GM18909 (cell line): ENCODE measurements around the gene TMPRSS5.
"Not testable (repeated sequence)": the region's sequence is repeated elsewhere in the genome, so short reads cannot be mapped to it uniquely, and the experiment has no call there.

Source experiments
- ATAC-seq: cut with Tn5 transposase; IDR thresholded peaks from one replicate; pipeline ENCODE4 v1.9.1; 2021; ENCODE audit warnings: mild to moderate bottlenecking; ENCODE audit not compliant: unreplicated experiment, poor library complexity

Gene TMPRSS5

DNA sequence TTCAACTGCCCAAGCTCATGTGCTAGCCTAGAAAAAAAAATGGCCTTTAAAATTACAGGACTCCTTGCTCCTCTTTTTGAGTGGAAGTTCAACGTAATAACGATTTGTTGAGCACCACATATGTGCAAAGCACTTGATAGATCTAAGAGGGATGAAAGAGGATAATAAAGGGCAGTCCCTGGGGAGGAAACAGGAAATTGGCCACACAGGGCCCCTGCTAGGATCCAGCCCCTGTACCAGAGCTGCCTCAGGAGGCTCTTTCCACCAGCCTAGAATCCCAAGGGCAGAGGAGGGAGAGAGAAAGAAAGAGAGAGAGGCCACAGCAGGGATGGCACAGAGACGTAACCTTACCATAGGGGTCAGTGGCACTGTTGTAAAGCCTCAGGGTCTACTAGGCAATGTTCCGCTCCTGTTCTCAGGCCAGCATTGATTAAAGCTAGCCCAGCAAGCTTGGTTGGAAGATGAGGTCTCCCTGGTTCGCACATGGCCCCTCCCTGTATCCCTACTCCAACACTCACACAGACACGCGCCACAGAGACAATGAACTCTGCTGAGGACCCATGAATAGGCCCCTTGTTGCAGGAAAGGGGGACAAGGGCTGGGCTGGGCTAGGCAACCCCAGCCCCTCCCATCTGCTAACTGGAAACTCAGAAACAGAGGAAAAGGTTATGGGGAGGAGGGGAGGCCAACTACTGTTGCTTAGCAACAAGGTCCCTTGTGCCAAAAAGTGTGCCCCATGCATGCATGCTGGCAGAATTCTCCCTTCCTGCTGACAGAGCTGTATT, at the start of gene TMPRSS5:
Gene TMPRSS5, minus strand, starts transcription at position 438 of the 785 bp plus-strand sequence. Its CDS starts 84 bp downstream, at position 354.
- ATAC-seq = no peak

DNA sequence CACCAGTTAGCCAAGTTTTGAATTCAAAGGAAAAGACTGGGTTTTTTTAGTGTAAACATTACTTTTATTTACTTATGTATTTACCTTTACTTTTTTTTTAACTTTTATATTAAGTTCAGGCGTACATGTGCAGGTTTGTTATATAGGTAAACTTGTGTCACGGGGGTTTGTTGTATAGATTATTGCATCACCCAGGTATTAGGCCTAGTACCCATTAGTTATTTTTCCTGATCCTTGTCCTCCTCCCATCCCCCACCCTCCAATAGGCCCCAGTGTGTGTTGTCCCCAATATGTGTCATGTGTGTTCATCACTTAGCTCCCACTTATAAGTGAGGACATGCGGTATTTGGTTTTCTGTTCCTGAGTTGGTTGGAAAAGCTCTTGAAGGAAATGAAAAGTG, 46.8 kb upstream of the TMPRSS5 start:
- no peak for ATAC-seq

DNA sequence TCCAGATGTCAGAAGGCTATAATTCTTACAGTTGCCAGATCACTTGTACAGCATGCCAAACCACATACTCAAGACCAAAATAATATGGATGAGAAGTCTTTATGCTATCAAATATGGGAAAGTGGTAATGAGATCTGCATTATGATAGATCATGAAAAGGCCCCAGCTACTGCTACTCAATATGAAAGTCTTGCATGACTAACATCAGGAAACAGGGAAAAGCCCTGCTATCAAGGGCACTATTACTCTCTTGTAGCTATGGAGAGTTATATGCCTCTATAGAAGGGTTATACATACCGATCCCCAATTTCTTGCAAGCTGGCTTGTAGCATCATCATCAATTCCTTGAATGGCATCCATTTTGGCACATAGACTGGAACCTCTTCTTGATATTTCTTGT, 30.2 kb upstream of the TMPRSS5 start:
- no peak for ATAC-seq

DNA sequence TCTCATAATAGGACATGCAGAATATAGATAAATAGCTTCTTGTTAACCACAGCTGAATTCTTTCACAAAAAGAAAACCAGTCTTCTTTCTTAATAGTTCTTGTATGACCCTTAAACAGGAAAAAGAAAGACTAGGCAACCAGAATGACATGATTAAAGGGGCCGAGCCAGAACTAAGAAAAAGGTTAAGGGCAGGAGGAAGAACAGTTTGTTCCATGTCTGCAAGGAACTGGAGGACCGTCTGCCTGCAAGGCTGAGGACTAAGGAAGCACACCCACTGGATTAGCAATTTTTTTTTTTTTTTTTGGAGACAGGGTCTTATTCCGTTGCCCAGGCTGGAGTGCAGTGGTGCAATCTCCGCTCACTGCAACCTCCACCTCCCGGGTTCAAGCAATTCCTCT, 26.0 kb upstream of the TMPRSS5 start:
- no peak for ATAC-seq

DNA sequence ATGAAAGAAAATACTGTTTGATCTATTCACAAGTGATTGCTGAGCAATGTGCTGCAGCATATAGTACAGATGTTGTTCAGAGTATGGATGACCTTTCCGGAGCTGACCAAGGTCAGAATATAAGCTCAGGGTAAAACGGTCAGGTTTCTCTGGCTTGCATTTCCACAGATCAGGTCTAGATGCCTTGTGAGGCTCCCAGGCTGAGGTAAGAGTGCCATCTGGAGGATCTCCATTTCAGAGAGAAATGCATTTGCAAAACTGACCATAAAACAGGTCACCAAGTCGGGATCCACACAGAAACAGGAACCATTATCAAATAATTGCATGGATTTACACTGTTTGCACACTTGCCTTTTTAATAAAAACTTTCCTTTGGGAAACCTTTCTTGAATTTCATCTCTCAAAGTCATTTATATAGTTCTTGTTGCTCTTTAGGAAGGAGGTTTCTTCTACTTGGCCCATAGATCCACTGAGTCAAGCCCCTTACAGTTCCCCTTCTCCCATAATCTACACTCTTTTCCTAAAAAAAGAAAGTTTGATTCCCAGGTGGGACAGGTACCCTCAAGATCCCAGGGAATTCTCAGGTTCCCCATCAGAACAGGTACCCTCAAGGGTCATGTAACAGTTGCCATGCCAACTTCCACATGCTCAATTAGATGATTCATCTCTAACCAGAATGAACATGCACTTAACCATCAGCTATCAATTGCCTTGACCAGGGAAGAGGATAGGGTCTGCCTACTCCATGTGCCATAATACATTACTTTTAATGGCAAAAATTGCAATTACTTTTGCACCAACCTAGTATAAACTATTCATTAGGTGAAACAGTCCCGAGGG, 25.0 kb upstream of the TMPRSS5 start:
- no peak for ATAC-seq

DNA sequence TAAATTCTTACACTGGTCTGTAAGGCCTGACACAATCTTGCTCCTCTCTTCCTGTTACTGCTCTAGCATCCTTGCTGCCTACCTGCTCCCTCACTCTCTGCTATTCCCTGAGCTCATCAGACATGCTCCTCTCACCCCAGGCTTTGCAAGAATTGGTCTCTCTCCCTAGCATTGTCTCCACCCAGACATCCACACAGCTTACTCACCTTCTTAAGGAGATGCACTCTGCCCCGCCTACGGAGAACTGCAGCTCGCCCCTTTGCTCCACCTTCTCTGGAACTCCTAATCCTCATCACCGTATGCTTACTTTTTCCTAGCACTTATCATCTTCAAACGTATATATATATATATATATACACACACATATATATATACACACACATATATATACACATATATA, 23.3 kb upstream of the TMPRSS5 start:
- ATAC-seq = no peak

DNA sequence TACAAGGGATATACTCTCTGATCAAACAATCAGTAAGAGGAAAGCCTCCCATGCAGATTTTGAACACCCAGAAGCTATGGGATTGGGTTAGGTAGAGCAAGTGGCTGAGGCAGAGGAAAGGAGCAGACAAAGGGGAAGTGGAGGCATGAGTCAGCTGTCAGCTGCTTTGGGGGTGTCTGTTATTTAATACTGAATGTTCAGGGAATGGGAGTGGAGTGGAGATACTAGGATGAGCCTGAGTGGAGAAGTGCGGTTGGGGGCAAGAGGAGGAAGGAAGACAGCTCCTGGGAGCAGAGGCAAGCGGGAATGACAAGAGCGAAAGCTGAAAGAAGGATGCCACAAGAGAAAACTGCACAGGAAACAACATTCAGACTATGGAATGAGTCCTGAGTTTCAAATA, 22.7 kb upstream of the TMPRSS5 start:
- no peak for ATAC-seq

DNA sequence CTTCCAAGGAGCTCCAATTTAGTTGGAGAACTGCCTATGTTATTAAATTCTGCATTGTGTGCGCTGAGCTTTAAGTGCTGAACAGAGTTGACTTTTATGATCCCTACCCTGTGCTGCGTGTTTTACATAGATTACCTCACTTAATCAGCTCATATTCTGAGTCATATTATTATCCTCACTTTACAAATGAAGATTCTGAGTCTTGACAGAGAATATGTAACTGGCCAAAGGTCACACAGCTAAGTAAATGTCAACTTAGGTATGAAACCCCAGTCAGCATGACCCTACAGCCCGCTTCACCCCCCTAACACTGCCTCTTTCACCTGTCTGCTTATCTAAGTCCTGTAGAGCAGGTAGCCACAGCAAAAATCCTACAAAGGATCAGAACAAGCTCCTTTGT, 19.8 kb upstream of the TMPRSS5 start:
- no peak for ATAC-seq

DNA sequence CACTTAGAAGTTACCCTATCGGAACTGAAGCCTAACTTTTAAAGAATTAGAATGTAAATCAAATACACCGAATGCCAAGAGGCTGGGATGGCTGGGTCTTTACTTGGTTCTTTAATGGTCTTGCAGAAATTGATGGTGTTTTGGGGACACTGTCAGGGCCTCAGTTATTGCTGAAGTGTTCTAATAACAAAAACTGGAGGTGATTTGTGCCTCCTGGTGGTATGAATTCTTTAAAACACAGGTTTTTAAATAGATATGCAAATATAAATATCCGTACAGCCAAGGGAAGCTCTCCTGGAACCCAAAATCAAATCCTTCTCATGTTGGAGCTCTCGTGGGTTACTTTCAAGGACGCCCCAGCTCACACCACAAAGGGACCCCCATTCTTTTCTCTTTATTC, 19.3 kb upstream of the TMPRSS5 start:
- ATAC-seq = no peak

DNA sequence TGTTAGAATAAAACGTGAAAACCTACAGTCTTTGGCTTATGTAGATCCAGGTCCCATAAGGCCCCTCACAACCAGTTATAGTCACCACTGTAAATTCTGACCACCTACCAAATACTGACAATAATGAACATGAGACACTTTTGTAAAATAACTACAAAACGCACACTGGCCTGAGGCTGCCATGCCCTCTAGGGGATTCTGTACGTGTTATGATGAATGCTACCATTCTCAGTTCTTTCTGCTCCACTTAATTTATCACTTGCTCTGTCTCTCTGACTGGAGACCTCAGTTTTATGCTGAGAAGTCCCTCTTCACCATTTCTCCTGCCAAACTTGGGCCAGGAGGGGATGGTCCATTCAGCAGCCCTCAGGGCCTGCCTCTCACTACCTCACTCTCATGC, 18.7 kb upstream of the TMPRSS5 start:
- no peak for ATAC-seq

DNA sequence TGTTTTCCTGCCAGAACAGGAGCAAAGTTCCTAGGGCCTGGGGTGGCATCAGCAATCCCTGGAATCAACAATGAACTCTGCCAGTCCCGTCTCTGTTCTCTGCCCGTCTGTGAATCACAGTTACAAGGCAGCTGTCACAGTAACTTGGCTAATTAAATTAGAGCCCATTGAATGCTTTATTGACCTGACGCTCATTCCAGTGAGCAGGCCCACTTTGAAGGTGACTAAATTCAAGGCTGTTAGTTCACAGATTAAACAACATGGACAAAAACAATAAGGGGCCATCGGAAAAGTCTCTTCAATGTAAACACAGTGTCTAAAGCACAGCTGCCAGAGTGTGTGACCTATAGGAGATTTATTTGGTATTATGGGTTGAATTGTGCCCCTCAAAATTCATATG, 17.7 kb upstream of the TMPRSS5 start:
- ATAC-seq = no peak

DNA sequence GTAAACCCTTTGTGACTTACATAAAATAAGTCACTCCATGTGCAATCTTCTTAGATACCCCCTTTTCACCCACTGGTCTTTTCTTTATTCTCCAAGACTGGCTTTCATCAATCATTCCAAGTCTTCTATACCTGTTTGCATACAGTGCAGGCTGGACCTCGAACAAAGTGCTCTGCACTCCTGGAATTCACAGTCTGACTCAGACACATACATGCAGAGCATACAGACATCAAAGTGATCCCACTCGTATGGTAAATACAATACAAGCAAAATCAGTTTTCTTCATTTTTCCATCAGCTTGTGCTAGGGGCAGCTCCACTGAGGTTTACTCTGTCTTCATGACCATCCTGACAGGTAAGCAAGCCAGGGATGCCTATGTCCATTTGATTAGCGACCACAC, 16.8 kb upstream of the TMPRSS5 start:
- ATAC-seq = no peak

DNA sequence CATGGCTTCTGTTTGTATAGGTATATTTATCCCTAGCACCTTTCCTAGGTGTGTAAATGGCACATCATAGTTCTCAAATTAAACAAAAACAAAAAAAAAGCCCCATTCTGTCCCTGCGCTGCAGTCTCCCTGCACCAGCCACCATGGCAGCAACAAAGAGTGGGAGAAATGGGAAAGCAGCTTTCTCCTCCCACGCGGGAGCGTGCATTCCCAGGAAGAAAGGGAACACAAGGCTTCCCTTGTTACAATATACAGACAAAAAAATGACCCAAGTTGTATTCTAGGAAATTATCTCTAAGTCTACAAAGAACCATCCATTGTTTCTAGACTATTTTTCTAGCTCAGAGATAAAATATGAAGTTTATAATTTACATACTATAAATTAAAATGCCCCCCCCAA, 16.1 kb upstream of the TMPRSS5 start:
- ATAC-seq = no peak

DNA sequence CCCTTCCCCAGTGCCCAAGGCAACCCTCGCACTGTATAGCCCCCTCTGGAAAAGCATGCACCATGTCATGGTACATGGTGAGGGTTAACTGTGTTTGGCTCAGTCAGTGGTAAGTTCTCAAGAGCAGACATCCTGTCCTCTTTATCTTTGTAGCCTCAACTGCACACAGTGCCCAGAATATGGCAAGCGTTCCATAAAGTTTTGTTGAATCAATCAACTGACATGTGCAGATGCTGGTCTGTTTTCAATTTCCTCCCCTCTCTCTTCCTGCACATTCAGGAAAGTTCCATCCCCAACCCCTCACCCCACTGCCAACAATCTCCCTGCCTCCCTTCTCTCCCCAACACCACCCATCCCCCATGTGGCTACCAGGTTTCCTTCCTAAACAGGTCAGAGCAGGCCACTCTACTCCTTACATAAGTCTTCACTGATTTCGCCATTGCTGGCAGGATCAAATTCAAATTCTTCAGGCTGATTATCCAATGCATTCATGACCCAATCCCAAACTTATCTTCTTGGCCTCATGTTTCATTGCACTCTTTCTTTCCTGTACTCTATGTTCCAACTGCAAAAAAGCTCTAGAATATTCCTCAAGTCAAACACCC, 15.5 kb upstream of the TMPRSS5 start:
- ATAC-seq = no peak

DNA sequence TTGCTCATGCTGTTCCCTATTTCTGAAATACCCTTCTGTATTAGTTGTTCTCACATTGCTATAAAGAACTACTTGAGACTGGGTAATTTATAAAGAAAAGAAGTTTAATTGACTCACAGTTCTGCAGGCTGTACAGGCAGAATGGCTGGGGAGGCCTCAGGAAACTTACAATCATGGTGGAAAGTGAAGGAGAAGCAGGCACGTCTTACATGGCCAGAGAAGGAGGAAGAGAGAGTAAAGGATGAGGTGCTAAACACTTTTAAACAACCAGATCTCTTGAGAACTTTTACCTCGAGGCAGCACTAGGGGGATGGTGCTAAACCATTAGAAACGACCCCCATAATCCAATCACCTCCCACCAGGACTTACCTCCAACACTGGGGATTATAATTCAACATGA, 14.4 kb upstream of the TMPRSS5 start:
- not testable (repeated sequence) for ATAC-seq

DNA sequence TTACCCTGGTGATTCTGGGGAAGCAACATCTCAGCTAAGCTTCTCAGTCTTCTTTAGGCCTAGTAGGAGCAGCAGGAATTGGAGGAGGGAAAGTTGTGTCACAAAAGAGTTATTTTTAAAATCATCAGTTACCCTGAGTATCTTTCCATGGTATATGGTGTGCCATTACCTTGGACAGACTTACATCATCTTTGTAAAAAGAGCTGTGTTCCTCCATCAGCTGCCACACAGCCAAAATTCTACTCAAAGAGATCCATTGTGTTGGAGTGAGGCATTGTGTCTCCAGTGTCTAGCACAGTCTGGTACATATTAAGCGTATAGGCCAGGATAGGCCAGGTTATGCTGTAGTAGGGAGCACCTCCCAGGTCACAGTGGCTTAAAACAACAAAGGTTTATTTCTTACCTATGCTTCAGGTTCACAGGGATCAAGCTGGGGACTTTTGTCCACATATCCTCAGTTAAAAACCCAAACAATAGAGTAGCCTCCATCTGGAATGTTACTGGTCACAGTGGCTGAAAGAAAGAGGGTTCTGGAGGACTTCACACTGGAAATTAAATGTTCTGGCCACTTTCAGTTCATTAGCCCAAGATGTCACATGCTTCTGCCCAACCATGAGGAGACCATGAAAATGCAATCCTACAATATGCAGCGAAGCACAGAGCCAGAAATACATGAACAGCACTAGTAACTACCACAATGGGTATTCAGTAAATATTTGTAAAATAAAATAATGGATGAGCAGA, 9.9 kb upstream of the TMPRSS5 start:
- no peak for ATAC-seq

DNA sequence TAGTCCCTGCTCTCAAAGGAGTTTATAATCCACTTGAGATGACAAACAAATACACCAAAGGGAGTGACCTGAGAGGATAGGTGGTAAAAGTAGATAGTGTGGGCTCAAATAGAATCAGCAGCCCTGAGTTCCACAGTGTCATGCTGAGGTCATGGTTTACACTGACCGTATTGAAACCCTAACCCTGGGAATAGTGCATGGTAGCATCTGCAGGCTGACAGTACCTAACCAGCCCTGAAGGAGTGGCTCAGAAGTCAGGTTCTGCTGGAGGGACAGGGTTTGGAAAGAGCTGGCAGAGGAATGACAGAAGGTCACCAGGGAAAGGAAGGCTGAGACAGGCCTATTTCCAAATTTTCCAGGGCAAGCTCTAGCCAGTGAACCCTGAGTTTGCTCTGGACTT, 9.2 kb upstream of the TMPRSS5 start:
- no peak for ATAC-seq

DNA sequence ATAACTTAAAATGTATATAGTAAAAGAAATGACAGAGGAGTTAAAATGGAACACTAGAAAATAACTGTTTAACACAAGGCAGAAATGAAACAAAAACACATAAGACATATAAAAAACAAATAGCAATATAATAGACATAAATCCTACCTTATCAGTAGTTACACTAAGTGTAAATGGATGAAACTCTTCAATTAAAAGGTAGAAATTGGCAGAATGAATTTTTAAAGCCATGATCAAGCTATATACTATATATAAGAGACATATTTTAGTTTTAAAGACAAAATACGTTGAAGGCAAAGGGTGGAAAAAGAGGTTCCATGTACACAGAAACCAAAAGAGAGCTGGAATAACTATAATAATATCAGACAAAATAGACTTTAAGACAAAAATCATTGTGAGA, 4.9 kb upstream of the TMPRSS5 start:
- no peak for ATAC-seq

DNA sequence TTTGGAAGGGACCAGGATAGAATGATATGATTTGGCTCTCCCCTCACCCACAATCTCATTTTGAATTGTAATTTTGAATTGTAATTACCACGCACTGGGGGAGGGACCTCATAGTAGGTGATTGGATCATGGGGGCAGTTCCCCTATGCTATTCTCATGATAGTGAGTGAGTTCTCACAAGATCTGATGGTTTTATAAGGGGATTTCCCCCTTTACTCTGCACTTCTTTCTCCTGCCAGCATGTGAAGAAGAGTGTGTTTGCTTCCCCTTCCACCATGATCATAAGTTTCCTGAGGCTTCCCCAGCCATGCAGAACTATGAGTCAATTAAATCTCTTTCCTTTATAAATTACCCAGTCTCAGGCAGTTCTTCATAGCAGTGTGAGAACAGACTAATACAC, 2.6 kb downstream of the TMPRSS5 start:
- not testable (repeated sequence) for ATAC-seq

DNA sequence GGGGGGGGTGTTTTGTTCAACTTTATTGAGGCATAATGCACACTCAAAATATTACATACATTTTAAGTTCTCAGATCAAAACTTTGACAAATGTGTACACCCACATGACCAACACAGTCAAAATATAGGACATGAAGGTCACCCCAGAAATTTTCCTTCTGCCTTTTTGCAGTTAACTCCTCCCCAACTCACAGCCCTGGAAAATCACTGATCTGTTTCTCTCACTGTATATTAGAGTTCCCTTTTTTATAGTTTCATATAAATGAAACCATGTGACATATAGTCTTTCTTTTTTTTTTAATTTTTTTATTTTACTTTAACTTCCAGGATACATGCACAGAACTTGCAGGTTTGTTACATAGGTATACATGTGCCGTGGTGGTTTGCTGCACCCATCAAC, 4.6 kb downstream of the TMPRSS5 start:
- ATAC-seq = no peak

DNA sequence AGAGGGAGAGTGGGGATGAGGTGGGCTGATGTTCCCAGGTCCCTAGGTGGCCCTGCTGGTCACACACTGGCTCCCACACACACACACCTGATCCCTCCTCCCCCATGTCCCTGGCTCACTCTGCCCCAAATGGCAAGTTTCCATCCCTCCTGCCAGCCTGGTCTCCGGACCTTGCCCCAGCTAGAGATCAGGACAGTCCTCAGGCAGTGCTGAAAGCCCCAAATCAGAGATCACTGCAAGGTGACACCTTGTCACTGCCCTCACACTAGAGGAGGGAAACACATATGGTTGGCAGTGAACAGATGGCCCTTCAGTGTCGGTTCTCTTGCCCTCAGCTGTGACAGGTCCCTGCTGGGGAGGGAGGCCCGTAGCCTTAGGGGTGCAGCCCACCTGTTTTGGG, 7.6 kb downstream of the TMPRSS5 start:
- ATAC-seq = no peak
